Panc1 (cell line): ENCODE results near the gene SEC24A.

Experiments
- CTCF ChIP-seq: fragments of 450-650 bp; IDR thresholded peaks from 2 replicates; pipeline ENCODE4 v1.5.1; 2017; ENCODE audit warnings: mild to moderate bottlenecking
- POLR2AphosphoS5 ChIP-seq: IDR thresholded peaks from 2 replicates; pipeline ENCODE4 v1.6.1; 2012; ENCODE audit warnings: mild to moderate bottlenecking, low read depth, low read length, moderate library complexity
- REST ChIP-seq, 2 experiments: IDR thresholded peaks; 2 replicates each; pipeline ENCODE4 v1.6.1; 2011 to 2012; ENCODE audit warnings: low read depth in 2 of 2, control low read depth in 1 of 2, low read length in 1 of 2, mild to moderate bottlenecking in 1 of 2, moderate library complexity in 1 of 2; ENCODE audit not compliant: insufficient read depth in 1 of 2
- SIN3A ChIP-seq: IDR thresholded peaks from 2 replicates; pipeline ENCODE4 v1.6.1; 2012; ENCODE audit warnings: low read depth, mild to moderate bottlenecking, low read length, moderate library complexity, borderline replicate concordance; ENCODE audit not compliant: insufficient read depth
- TCF7L2 ChIP-seq: IDR thresholded peaks from 2 replicates; pipeline ENCODE4 v1.6.1; 2011; ENCODE audit warnings: mild to moderate bottlenecking, low read depth, low read length, inconsistent platforms

GRCh38 chr5:134603059-134603458 lies 45.5 kb upstream of the SEC24A start:
- no peak for TF ChIP-seq REST (IDR thresholded peaks at IDR 0.05; ENCODE audit: insufficient read depth in 1 of 2, low read depth in 2 of 2, low read length in 1 of 2)
- TF ChIP-seq CTCF, result no peak
- TF ChIP-seq POLR2AphosphoS5, result no peak
- no peak for TF ChIP-seq SIN3A
- no peak for TF ChIP-seq TCF7L2
